Islet precursor cell (in vitro differentiated cells): Measurements from ENCODE around the gene WNT5B.
"Not testable (repeated sequence)": the region's sequence is repeated elsewhere in the genome, so short reads cannot be mapped to it uniquely, and the experiment has no call there.

Experiments
- DNase-seq: peaks from one replicate; pipeline ENCODE4 v3.0.0-alpha.2; 2018

WNT5B gene

GRCh38 chr12:1602706-1603105 is 26.3 kb upstream of the WNT5B start:
- not testable (repeated sequence) for DNase-seq

- DNase-seq = no peak
Observed at GRCh38 chr12:1603269-1603993, 25.6 kb upstream of the WNT5B start.

- DNase-seq = no peak
Observed at GRCh38 chr12:1604464-1604863, 24.6 kb upstream of the WNT5B start.

- peak; percentile 94 for DNase-seq
Observed at GRCh38 chr12:1605129-1606020, 23.7 kb upstream of the WNT5B start.

GRCh38 chr12:1606021-1606622 is 22.9 kb upstream of the WNT5B start:
- DNase-seq = no peak

- DNase-seq = no peak
Observed at GRCh38 chr12:1607940-1608712, 20.9 kb upstream of the WNT5B start.

GRCh38 chr12:1608713-1609119 is 20.3 kb upstream of the WNT5B start:
- no peak for DNase-seq

- no peak for DNase-seq
Observed at GRCh38 chr12:1610072-1610643, 18.9 kb upstream of the WNT5B start.

- no peak for DNase-seq
Observed at GRCh38 chr12:1611803-1612572, 17.0 kb upstream of the WNT5B start.

GRCh38 chr12:1613860-1614259 is 15.2 kb upstream of the WNT5B start:
- no peak for DNase-seq

GRCh38 chr12:1614360-1614759 is 14.7 kb upstream of the WNT5B start:
- no peak for DNase-seq

GRCh38 chr12:1616233-1617066 is 12.6 kb upstream of the WNT5B start:
- no peak for DNase-seq

- DNase-seq = no peak
Observed at GRCh38 chr12:1618489-1618888, 10.5 kb upstream of the WNT5B start.

- no peak for DNase-seq
Observed at GRCh38 chr12:1619159-1619558, 9.9 kb upstream of the WNT5B start.

- DNase-seq = no peak
Observed at GRCh38 chr12:1619587-1619986, 9.4 kb upstream of the WNT5B start.

- DNase-seq = no peak
Observed at GRCh38 chr12:1620092-1620491, 8.9 kb upstream of the WNT5B start.

- no peak for DNase-seq
Observed at GRCh38 chr12:1622406-1622805, 6.6 kb upstream of the WNT5B start.

GRCh38 chr12:1629338-1630132 is 504 bp downstream of the WNT5B start:
- peak; percentile 94 for DNase-seq

GRCh38 chr12:1630133-1630826 is 1.2 kb downstream of the WNT5B start:
- DNase-seq = peak; percentile 88
